ENCODE results near the gene VWA5B2. TPM values are rescaled to one million over a fixed set of nuclear protein-coding genes. Genes with fewer than 3 reads are reported as not detected.

The VWA5B2 gene
- total RNA-seq, 1 experiment from 2014 or later: 0.44 TPM

GRCh38 chr3:184235381-184236032 is 6.1 kb downstream of the VWA5B2 start:
- Mint-ChIP-seq H3K36me3 (no peaks in the 10 kb centered on the region), H3K27ac (no peak overlapping the region), H3K4me3 (no peak overlapping the region), H3K9me3 (no peaks in the 10 kb centered on the region), H3K27me3 (ENCODE audit: low read depth) (peaks cover 38% of the 10 kb centered on the region), H3K4me1 (peaks cover 6% of the 10 kb centered on the region; the same call in 1 of the 2 replicates)
- DNase-seq (ENCODE audit: low spot score) (no peak), ATAC-seq (no peak)
- TF ChIP-seq FOXJ3 (CRISPR knock-in tag; IDR thresholded peaks at IDR 0.05; ENCODE audit: borderline replicate concordance): no peak
- TF ChIP-seq ZNF219 (CRISPR knock-in tag; IDR thresholded peaks at IDR 0.05; ENCODE audit: borderline replicate concordance): no peak
- POLR2A ChIA-PET: no interaction called here
- CTCF ChIA-PET: interaction anchor here (1.1 to 7.5 kb wide), 4 partner anchors 7 to 331 kb away, joined by 3 to 88 read pairs (median 6); partner anchors contain the start of genes EEF1AKMT4 and VWA5B2

- TF ChIP-seq NR3C1 (CRISPR knock-in tag; conservative IDR thresholded peaks at IDR 0.05; ENCODE audit: low read depth): no peak
- TF ChIP-seq USF1 (CRISPR knock-in tag; IDR thresholded peaks at IDR 0.05): no peak
- no peak for TF ChIP-seq NFATC4 (CRISPR knock-in tag; IDR thresholded peaks at IDR 0.05)
- no peak for TF ChIP-seq E2F4 (CRISPR knock-in tag; IDR thresholded peaks at IDR 0.05; ENCODE audit: borderline replicate concordance, low read depth)
- no peak for TF ChIP-seq ZNF416 (CRISPR knock-in tag; IDR thresholded peaks at IDR 0.05)
- TF ChIP-seq AR (CRISPR knock-in tag; IDR thresholded peaks at IDR 0.05): no peak
- no peak for TF ChIP-seq MYBL2 (CRISPR knock-in tag; IDR thresholded peaks at IDR 0.05)
- TF ChIP-seq FOXJ3 (CRISPR knock-in tag; IDR thresholded peaks at IDR 0.05; ENCODE audit: borderline replicate concordance): no peak
- TF ChIP-seq ZNF219 (CRISPR knock-in tag; IDR thresholded peaks at IDR 0.05; ENCODE audit: borderline replicate concordance): no peak
- no peak for TF ChIP-seq MAX (CRISPR knock-in tag; IDR thresholded peaks at IDR 0.05)
- no peak for TF ChIP-seq FOXP1 (CRISPR knock-in tag; IDR thresholded peaks at IDR 0.05; ENCODE audit: borderline replicate concordance)
- TF ChIP-seq ARID4B (CRISPR knock-in tag; IDR thresholded peaks at IDR 0.05; ENCODE audit: borderline replicate concordance): no peak
- TF ChIP-seq TP53 (CRISPR knock-in tag; IDR thresholded peaks at IDR 0.05): no peak
- TF ChIP-seq ATF1 (CRISPR knock-in tag; IDR thresholded peaks at IDR 0.05): no peak
- TF ChIP-seq FOXP4 (CRISPR knock-in tag; IDR thresholded peaks at IDR 0.05): no peak
- TF ChIP-seq TCF7 (CRISPR knock-in tag; IDR thresholded peaks at IDR 0.05; ENCODE audit: low read depth): no peak
- TF ChIP-seq TEAD4 (CRISPR knock-in tag; IDR thresholded peaks at IDR 0.05): no peak
- no peak for TF ChIP-seq ZSCAN18 (CRISPR knock-in tag; IDR thresholded peaks at IDR 0.05)
- TF ChIP-seq CBFB (CRISPR knock-in tag; IDR thresholded peaks at IDR 0.05; ENCODE audit: low read depth): no peak
- TF ChIP-seq SMAD3 (CRISPR knock-in tag; IDR thresholded peaks at IDR 0.05; ENCODE audit: borderline replicate concordance): no peak
- no peak for ATAC-seq
- H3K27me3 Mint-ChIP-seq (ENCODE audit: low read depth): peaks cover 34% of the 10 kb centered on the region
- no peak for DNase-seq (ENCODE audit: low spot score)
- ChIA-PET POLR2A (no interaction called here), CTCF (interaction anchor here (0.8 to 7.5 kb wide), 5 partner anchors 7 to 332 kb away, joined by 3 to 88 read pairs (median 4); partner anchors contain the start of genes EEF1AKMT4 and VWA5B2)
- peaks cover 4% of the 10 kb centered on the region; the same call in 1 of the 2 replicates for H3K4me1 Mint-ChIP-seq
- no peaks in the 10 kb centered on the region for H3K36me3 Mint-ChIP-seq
- H3K9me3 Mint-ChIP-seq: no peaks in the 10 kb centered on the region
- H3K27ac Mint-ChIP-seq: no peak overlapping the region
- no peak overlapping the region for H3K4me3 Mint-ChIP-seq
These were observed 6.6 kb downstream of the VWA5B2 start for GRCh38 chr3:184236033-184236410.

Measured in WTC11 (cell line).